ENCODE results near the gene BRD3OS. TPM values are rescaled to one million over a fixed set of nuclear protein-coding genes. Genes with fewer than 3 reads are reported as not detected.
A peak's percentile ranks its signal among the peaks of the same experiment; 100 is the strongest.

Gene BRD3OS
- total and polyA plus RNA-seq, 2 of the 13 experiments (the other 11 are each of a cell fraction or from before 2014, with no cell fraction given) = 4.9 to 5.7 TPM

DNA sequence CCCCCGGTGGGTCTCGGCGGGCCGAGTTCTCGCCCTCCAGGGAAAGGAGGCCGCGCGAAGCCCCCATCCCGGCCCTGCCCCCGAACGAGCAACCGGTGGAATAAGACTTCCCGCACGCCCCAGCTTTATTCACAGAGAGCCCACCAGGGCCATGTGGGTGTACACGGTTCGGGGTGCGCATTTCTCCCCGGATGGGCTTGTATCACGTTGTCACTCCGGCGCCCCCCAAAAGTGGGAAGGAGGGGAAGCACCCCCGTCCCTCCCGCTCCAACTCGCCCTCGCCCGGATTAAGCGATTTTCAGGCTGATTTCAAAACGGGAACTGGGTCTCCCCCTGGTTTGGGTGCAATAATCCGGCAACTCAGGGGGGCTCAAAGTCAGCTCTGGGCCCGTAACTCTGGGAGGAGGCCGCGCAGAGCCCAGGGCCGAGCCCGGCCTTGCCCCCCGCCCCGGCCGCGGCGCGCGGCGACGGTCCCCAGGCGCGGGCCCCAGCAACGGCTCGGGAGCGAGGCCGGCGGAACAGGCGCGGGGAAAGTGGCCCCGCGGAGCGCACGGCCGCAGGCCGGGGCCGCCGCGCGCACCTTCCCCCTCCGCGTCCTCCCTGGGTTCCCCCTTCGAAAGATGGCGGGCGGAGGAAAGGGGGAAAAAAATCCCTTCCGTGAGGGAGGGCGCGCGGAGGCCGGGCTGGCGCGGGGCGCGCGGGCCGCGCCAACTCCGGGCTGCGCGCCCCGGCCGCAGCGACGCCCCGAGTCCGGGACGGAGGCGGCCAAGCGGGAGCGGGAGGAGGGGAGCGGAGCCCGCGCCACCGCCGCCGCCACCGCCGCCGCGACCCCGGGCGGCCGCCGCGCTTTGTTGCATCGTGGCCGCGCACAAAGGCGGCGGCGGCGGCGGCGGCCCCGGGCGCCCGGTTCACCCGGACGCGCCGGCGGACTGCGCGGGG lies 41.9 kb downstream of the BRD3OS start (continued):
- 0 out of 2 replicates have a peak, but pooled peaks have one; percentile 30 for TF ChIP-seq ZFP91 (CRISPR knock-in tag; IDR thresholded peaks at IDR 0.05; ENCODE audit: borderline replicate concordance)
- no peak for TF ChIP-seq NONO (IDR thresholded peaks at IDR 0.05)
- TF ChIP-seq NONO (CRISPR knock-in tag; conservative IDR thresholded peaks at IDR 0.05) = no peak
- peak; percentile 16 for TF ChIP-seq ASH2L (IDR thresholded peaks at IDR 0.05; ENCODE audit: insufficient read length, low read depth, low read length)
- TF ChIP-seq ZNF274 (CRISPR knock-in tag; IDR thresholded peaks at IDR 0.05) = 0 out of 2 replicates have a peak, but pooled peaks have one; percentile 20
- no peak for TF ChIP-seq ZNF614 (CRISPR knock-in tag; IDR thresholded peaks at IDR 0.05; ENCODE audit: borderline replicate concordance)
- TF ChIP-seq RBAK (CRISPR knock-in tag; IDR thresholded peaks at IDR 0.05) = no peak
- no peak for TF ChIP-seq ZNF703 (CRISPR knock-in tag; IDR thresholded peaks at IDR 0.05; ENCODE audit: borderline replicate concordance)
- TF ChIP-seq STAG1 (CRISPR knock-in tag; IDR thresholded peaks at IDR 0.05) = no peak
- no peak for TF ChIP-seq ZNF770 (CRISPR knock-in tag; IDR thresholded peaks at IDR 0.05)
- TF ChIP-seq YY1 (IDR thresholded peaks at IDR 0.05; ENCODE audit: insufficient read depth, insufficient replicate concordance, low read depth, low read length) = peak; percentile 75
- no peak for TF ChIP-seq ZBTB3 (CRISPR knock-in tag; IDR thresholded peaks at IDR 0.05; ENCODE audit: borderline replicate concordance, low read depth)
- no peak for TF ChIP-seq MBD4 (IDR thresholded peaks at IDR 0.05; ENCODE audit: borderline replicate concordance, low read length)
- TF ChIP-seq, protein P1, sequence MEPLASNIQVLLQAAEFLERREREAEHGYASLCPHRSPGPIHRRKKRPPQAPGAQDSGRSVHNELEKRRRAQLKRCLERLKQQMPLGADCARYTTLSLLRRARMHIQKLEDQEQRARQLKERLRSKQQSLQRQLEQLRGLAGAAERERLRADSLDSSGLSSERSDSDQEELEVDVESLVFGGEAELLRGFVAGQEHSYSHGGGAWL (CRISPR knock-in tag; IDR thresholded peaks at IDR 0.05) = no peak
- TF ChIP-seq FOXK1 (CRISPR knock-in tag; IDR thresholded peaks at IDR 0.05; ENCODE audit: borderline replicate concordance, low read depth) = no peak
- TF ChIP-seq HDAC6 (IDR thresholded peaks at IDR 0.05; ENCODE audit: low read depth, low read length) = no peak
- no peak for TF ChIP-seq FOXJ3 (CRISPR knock-in tag; IDR thresholded peaks at IDR 0.05; ENCODE audit: borderline replicate concordance)
- TF ChIP-seq KMT2B (CRISPR knock-in tag; IDR thresholded peaks at IDR 0.05) = 0 out of 2 replicates have a peak, but pooled peaks have one; percentile 20
- no peak for TF ChIP-seq RARG (CRISPR knock-in tag; IDR thresholded peaks at IDR 0.05; ENCODE audit: low read depth)
- TF ChIP-seq NR2F2 (IDR thresholded peaks at IDR 0.05; ENCODE audit: borderline replicate concordance, low read depth) = no peak
- no peak for TF ChIP-seq NAIF1 (CRISPR knock-in tag; IDR thresholded peaks at IDR 0.05; ENCODE audit: borderline replicate concordance)
- TF ChIP-seq ATAD3A (CRISPR knock-in tag; IDR thresholded peaks at IDR 0.05) = no peak
- no peak for TF ChIP-seq HIC2 (CRISPR knock-in tag; IDR thresholded peaks at IDR 0.05; ENCODE audit: low read depth)
